K562 (cell line): Measurements from ENCODE around the gene ZFY. TPM values are rescaled to one million over a fixed set of nuclear protein-coding genes. Genes with fewer than 3 reads are reported as not detected.

Experiments
- ATAC-seq: fragments of 200-7000 bp; cut with Tn5 transposase; 3 replicates; pipeline ENCODE4 v1.9.1; 2020; ENCODE audit warnings: moderate library complexity
- BruUV-seq: library from RNA; stranded (reverse); fragments of 400-500 nt; replicated peaks from 2 replicates; lab custom pipeline; 2021; lab: Mats Ljungman, UMichigan
- CTCF ChIA-PET: fragments of 300-600 bp; formaldehyde crosslinking; extraction: SDS; loops from one replicate; lab custom pipeline; 2021; ENCODE audit warnings: low intra/inter-chr PET ratio; lab: Yijun Ruan, JAX
- POLR2A ChIA-PET: fragments of 300-600, 350-650 bp; sonication (Branson Sonifier 250); formaldehyde crosslinking; extraction: SDS; loops from one replicate; lab custom pipeline; 2021; ENCODE audit warnings: antibody characterized with exemption, inconsistent platforms; lab: Yijun Ruan, JAX
- DNase-seq, 4 experiments: peaks; one replicate each; pipeline versions ENCODE4 v3.0.0 to v3.0.0-alpha.2; 2011 to 2018; ENCODE audit warnings: low spot score in 3 of 4, mixed read lengths in 3 of 4; ENCODE audit errors: extremely low read depth in 1 of 4
- FAIRE-seq: peaks from 2 replicates; lab custom pipeline; 2011; peaks lifted over from hg19 to GRCh38; lab: Jason Lieb, UNC
- H2AFZ ChIP-seq: 2 replicates; pipeline ENCODE4 v1.6.0; 2011; ENCODE audit warnings: low read depth, low read length, control low read depth, inconsistent platforms
- H3K27ac ChIP-seq: fragments of 200-600 bp; 3 replicates; pipeline ENCODE4 v1.8.0; 2011; ENCODE audit warnings: low read depth, mild to moderate bottlenecking, control low read depth, inconsistent platforms, low read length, moderate library complexity, mixed read lengths; ENCODE audit errors: extremely low read depth
- H3K27me3 ChIP-seq, 2 experiments: fragments of 300-600 bp in 1 of 2; 2 replicates in 1 of 2; 3 replicates in 1 of 2; pipeline versions ENCODE4 v1.6.0 to v1.8.0; 2011; ENCODE audit warnings: inconsistent platforms in 2 of 2, low read length in 2 of 2, mild to moderate bottlenecking in 1 of 2, mixed read lengths in 1 of 2, moderate library complexity in 1 of 2; ENCODE audit not compliant: control insufficient read depth in 2 of 2, insufficient read depth in 2 of 2
- H3K36me3 ChIP-seq: fragments of 300-600 bp; 3 replicates; pipeline ENCODE4 v1.8.0; 2011; ENCODE audit warnings: mild to moderate bottlenecking, low read length, inconsistent platforms; ENCODE audit not compliant: control insufficient read depth, insufficient read depth
- H3K4me1 ChIP-seq, 2 experiments: fragments of 200-600 bp in 1 of 2; replicated peaks in 1 of 2; 2 replicates in 1 of 2; 3 replicates in 1 of 2; pipeline versions ENCODE4 v1.5.1 to v1.8.0; 2011; ENCODE audit warnings: inconsistent platforms in 2 of 2, low read length in 2 of 2, mild to moderate bottlenecking in 1 of 2, mixed read lengths in 1 of 2, moderate library complexity in 1 of 2; ENCODE audit not compliant: control insufficient read depth in 2 of 2, insufficient read depth in 2 of 2
- H3K4me2 ChIP-seq: 2 replicates; pipeline ENCODE4 v1.6.1; 2011; ENCODE audit warnings: low read length, control low read depth, inconsistent platforms, mixed read lengths; ENCODE audit not compliant: insufficient read depth
- H3K4me3 ChIP-seq: fragments of 200-600 bp; sonication (generic), shearing (Covaris generic); 2 replicates; pipeline ENCODE4 v1.5.1; 2016; ENCODE audit warnings: control low read depth, inconsistent platforms
- H3K79me2 ChIP-seq: fragments of 200-600 bp; 3 replicates; pipeline ENCODE4 v1.8.0; 2011; ENCODE audit warnings: low read length, inconsistent platforms; ENCODE audit not compliant: control insufficient read depth, insufficient read depth
- H3K9ac ChIP-seq, 2 experiments: 2 replicates each; pipeline versions ENCODE4 v1.6.0 to v1.6.1; 2011; ENCODE audit warnings: low read depth in 2 of 2, low read length in 2 of 2, control low read depth in 1 of 2, inconsistent platforms in 1 of 2, mild to moderate bottlenecking in 1 of 2, mixed read lengths in 1 of 2; ENCODE audit not compliant: insufficient read depth in 1 of 2
- H3K9me1 ChIP-seq: one replicate; pipeline ENCODE4 v1.6.0; 2011; ENCODE audit warnings: inconsistent platforms, mild to moderate bottlenecking, low read length, moderate library complexity; ENCODE audit not compliant: control insufficient read depth, insufficient read depth
- H3K9me3 ChIP-seq: replicated peaks from 2 replicates; pipeline ENCODE4 v1.5.1; 2011; ENCODE audit warnings: low read depth, low read length, inconsistent platforms; ENCODE audit not compliant: control insufficient read depth, insufficient read depth
- H4K20me1 ChIP-seq: replicated peaks from 2 replicates; pipeline ENCODE4 v1.6.1; 2011; ENCODE audit warnings: low read length, inconsistent platforms, mixed read lengths; ENCODE audit not compliant: control insufficient read depth, insufficient read depth
- PHF8 ChIP-seq: fragments of 200-600 bp; sonication (generic); IDR thresholded peaks from 2 replicates; pipeline ENCODE4 v1.6.1; 2012; ENCODE audit warnings: mixed run types, mild to moderate bottlenecking, inconsistent platforms, low read length, moderate library complexity, borderline replicate concordance
- SRSF7 ChIP-seq: fragments of 200-400 bp; formaldehyde crosslinking; optimal IDR thresholded peaks from 2 replicates; pipeline ENCODE3; 2017; ENCODE audit warnings: mild to moderate bottlenecking, low read depth, low read length
- ZNF12 ChIP-seq: sonication (generic); formaldehyde crosslinking; IDR thresholded peaks from 2 replicates; pipeline ENCODE4 v1.4.0; 2020; ENCODE audit warnings: mild to moderate bottlenecking, missing genetic modification reagents
- WGBS: fragments of 100-300 bp; shearing (Covaris generic); methylation state at CpG from one replicate; pipeline ENCODE4 v1.1.6; 2016; ENCODE audit warnings: low coverage, mixed read lengths; ENCODE audit not compliant: insufficient coverage; ENCODE audit errors: missing lambda C conversion rate; 5-methylcytosine and 5-hydroxymethylcytosine counted together
- in situ Hi-C: fragments of 300-500 bp; cut with MboI; formaldehyde crosslinking; loops from 4 replicates; pipeline ENCODE4 v1.15.0; 2018; ENCODE audit warnings: inconsistent platforms, mixed read lengths
- intact Hi-C: fragments of 100-400 bp; cut with micrococcal nuclease; formaldehyde crosslinking; loops from 2 replicates; pipeline ENCODE4 v1.14.2; 2022
- polyA plus RNA-seq, 8 experiments: library from polyadenylated mRNA; depleted of rRNA in 4 of 8; stranded (reverse) in 5 of 8; unstranded in 3 of 8; fragments of >200 nt; fragmentation: Nextera tagmentation in 2 of 8; fragmentation: Illumina TruSeq in 1 of 8; extraction: Ambion mirVana in 2 of 8; extraction: Trizol in 1 of 8; gene quantifications; 2 replicates each; pipeline versions ENCODE4 v1.2.1 to v1.2.3, GENCODE V29; 2011 to 2014; ENCODE audit warnings: inconsistent platforms in 1 of 8, missing spikeins in 1 of 8
- total RNA-seq, 7 experiments: library from RNA; depleted of rRNA in 6 of 7; stranded (reverse); fragments of >200 nt in 6 of 7; fragmentation: Illumina TruSeq in 2 of 7; extraction: Trizol in 2 of 7; gene quantifications; 2 replicates each; pipeline versions ENCODE4 v1.2.1 to v1.2.3, GENCODE V29; 2011 to 2021; ENCODE audit warnings: low replicate concordance in 1 of 7
- TF ChIP-seq, protein P1 (sequence below): fragments of 450-650 bp; IDR thresholded peaks from 2 replicates; pipeline ENCODE4 v1.6.1; 2016; ENCODE audit warnings: low read depth
- TF ChIP-seq, protein P2 (sequence below): fragments of 250-450 bp; sonication (Bioruptor Pico); IDR thresholded peaks from 2 replicates; pipeline ENCODE4 v1.4.0; 2020

ZFY gene
- total and polyA plus RNA-seq, 9 of the 15 experiments (the other 6 are each of a cell fraction or from before 2014, with no cell fraction given): not detected

DNA sequence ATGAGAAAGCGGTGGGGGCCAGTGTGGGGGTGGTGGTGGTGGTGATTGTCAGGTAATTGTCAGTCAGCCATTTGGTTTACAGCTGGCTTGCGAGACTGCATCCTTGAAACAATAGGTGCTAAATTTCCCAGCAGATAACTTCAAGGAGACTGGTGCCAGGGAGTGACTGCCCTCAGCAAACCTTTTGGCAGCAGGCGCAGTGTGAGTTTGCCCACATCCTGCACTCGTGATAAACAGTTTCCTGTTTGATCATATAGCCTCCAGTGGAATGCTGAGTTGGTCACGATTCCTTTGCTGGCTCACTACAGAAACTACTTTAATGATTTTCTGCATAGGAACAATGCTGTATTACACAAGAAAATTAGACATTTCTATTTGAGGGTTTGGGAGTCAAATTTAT, 47.8 kb upstream of the ZFY start:
- no peaks in the 10 kb centered on the region for H4K20me1 ChIP-seq
- ATAC-seq (no peak), FAIRE-seq (no peak)
- intact Hi-C loops: no loop called here
- no peaks in the 10 kb centered on the region for H3K4me1 ChIP-seq
- ChIA-PET POLR2A (no interaction called here), CTCF (no interaction called here)
- H3K9ac ChIP-seq: no peak overlapping the region
- no peak overlapping the region for H3K4me2 ChIP-seq
- H2AFZ ChIP-seq: no peak overlapping the region
- no CpG with 5 or more reads among the region's 5 CpGs for WGBS
- no peaks in the 10 kb centered on the region for H3K36me3 ChIP-seq
- H3K4me3 ChIP-seq: no peak overlapping the region
- H3K27me3 ChIP-seq: no peaks in the 10 kb centered on the region
- no TSS peak for BruUV-seq
- TF ChIP-seq, protein P1, sequence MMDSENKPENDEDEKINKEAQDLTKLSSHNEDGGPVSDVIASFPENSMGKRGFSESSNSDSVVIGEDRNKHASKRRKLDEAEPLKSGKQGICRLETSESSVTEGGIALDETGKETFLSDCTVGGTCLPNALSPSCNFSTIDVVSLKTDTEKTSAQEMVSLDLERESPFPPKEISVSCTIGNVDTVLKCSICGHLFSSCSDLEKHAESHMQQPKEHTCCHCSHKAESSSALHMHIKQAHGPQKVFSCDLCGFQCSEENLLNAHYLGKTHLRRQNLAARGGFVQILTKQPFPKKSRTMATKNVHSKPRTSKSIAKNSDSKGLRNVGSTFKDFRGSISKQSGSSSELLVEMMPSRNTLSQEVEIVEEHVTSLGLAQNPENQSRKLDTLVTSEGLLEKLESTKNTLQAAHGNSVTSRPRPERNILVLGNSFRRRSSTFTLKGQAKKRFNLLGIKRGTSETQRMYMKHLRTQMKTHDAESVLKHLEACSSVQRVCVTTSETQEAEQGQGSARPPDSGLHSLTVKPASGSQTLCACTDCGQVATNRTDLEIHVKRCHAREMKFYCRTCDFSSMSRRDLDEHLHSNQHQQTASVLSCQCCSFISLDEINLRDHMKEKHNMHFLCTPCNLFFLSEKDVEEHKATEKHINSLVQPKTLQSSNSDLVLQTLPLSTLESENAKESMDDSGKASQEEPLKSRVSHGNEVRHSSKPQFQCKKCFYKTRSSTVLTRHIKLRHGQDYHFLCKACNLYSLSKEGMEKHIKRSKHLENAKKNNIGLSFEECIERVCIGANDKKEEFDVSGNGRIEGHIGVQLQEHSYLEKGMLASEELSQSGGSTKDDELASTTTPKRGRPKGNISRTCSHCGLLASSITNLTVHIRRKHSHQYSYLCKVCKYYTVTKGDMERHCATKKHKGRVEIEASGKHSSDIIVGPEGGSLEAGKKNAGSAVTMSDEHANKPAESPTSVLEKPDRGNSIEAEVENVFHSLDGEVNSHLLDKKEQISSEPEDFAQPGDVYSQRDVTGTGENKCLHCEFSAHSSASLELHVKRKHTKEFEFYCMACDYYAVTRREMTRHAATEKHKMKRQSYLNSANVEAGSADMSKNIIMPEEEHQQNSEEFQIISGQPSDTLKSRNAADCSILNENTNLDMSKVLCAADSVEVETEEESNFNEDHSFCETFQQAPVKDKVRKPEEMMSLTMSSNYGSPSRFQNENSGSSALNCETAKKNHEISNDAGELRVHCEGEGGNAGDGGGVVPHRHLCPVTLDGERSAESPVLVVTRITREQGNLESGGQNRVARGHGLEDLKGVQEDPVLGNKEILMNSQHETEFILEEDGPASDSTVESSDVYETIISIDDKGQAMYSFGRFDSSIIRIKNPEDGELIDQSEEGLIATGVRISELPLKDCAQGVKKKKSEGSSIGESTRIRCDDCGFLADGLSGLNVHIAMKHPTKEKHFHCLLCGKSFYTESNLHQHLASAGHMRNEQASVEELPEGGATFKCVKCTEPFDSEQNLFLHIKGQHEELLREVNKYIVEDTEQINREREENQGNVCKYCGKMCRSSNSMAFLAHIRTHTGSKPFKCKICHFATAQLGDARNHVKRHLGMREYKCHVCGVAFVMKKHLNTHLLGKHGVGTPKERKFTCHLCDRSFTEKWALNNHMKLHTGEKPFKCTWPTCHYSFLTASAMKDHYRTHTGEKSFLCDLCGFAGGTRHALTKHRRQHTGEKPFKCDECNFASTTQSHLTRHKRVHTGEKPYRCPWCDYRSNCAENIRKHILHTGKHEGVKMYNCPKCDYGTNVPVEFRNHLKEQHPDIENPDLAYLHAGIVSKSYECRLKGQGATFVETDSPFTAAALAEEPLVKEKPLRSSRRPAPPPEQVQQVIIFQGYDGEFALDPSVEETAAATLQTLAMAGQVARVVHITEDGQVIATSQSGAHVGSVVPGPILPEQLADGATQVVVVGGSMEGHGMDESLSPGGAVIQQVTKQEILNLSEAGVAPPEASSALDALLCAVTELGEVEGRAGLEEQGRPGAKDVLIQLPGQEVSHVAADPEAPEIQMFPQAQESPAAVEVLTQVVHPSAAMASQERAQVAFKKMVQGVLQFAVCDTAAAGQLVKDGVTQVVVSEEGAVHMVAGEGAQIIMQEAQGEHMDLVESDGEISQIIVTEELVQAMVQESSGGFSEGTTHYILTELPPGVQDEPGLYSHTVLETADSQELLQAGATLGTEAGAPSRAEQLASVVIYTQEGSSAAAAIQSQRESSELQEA: no peak
- no peak for TF ChIP-seq PHF8
- TF ChIP-seq ZNF12: no peak
- TF ChIP-seq, protein P2, sequence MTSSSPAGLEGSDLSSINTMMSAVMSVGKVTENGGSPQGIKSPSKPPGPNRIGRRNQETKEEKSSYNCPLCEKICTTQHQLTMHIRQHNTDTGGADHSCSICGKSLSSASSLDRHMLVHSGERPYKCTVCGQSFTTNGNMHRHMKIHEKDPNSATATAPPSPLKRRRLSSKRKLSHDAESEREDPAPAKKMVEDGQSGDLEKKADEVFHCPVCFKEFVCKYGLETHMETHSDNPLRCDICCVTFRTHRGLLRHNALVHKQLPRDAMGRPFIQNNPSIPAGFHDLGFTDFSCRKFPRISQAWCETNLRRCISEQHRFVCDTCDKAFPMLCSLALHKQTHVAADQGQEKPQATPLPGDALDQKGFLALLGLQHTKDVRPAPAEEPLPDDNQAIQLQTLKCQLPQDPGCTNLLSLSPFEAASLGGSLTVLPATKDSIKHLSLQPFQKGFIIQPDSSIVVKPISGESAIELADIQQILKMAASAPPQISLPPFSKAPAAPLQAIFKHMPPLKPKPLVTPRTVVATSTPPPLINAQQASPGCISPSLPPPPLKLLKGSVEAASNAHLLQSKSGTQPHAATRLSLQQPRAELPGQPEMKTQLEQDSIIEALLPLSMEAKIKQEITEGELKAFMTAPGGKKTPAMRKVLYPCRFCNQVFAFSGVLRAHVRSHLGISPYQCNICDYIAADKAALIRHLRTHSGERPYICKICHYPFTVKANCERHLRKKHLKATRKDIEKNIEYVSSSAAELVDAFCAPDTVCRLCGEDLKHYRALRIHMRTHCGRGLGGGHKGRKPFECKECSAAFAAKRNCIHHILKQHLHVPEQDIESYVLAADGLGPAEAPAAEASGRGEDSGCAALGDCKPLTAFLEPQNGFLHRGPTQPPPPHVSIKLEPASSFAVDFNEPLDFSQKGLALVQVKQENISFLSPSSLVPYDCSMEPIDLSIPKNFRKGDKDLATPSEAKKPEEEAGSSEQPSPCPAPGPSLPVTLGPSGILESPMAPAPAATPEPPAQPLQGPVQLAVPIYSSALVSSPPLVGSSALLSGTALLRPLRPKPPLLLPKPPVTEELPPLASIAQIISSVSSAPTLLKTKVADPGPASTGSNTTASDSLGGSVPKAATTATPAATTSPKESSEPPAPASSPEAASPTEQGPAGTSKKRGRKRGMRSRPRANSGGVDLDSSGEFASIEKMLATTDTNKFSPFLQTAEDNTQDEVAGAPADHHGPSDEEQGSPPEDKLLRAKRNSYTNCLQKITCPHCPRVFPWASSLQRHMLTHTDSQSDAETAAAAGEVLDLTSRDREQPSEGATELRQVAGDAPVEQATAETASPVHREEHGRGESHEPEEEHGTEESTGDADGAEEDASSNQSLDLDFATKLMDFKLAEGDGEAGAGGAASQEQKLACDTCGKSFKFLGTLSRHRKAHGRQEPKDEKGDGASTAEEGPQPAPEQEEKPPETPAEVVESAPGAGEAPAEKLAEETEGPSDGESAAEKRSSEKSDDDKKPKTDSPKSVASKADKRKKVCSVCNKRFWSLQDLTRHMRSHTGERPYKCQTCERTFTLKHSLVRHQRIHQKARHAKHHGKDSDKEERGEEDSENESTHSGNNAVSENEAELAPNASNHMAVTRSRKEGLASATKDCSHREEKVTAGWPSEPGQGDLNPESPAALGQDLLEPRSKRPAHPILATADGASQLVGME (CRISPR knock-in tag): no peak
- no peak for TF ChIP-seq SRSF7
- TF ChIP-seq, all 486 proteins: peak for 0
- H3K9me1 ChIP-seq: no peaks in the 10 kb centered on the region
- no peaks in the 10 kb centered on the region for H3K9me3 ChIP-seq
- H3K27ac ChIP-seq: no peak overlapping the region
- no peak for DNase-seq
- in situ Hi-C loops: no loop called here
- no peaks in the 10 kb centered on the region for H3K79me2 ChIP-seq
